HG03457 (cell line): ENCODE measurements around the gene PIGO.
A peak's percentile ranks its signal among the peaks of the same experiment; 100 is the strongest.

Experiments
- ATAC-seq: cut with Tn5 transposase; IDR thresholded peaks from one replicate; pipeline ENCODE4 v1.9.1; 2021; ENCODE audit warnings: moderate number of reproducible peaks; ENCODE audit not compliant: unreplicated experiment

PIGO gene

GRCh38 chr9:35072461-35073278 lies 23.7 kb downstream of the PIGO start, which contains the start of gene VCP:
VCP (minus strand) TSS chr9:35072625; CDS start chr9:35072353, 272 bp downstream.
- peak; percentile 64 for ATAC-seq

DNA sequence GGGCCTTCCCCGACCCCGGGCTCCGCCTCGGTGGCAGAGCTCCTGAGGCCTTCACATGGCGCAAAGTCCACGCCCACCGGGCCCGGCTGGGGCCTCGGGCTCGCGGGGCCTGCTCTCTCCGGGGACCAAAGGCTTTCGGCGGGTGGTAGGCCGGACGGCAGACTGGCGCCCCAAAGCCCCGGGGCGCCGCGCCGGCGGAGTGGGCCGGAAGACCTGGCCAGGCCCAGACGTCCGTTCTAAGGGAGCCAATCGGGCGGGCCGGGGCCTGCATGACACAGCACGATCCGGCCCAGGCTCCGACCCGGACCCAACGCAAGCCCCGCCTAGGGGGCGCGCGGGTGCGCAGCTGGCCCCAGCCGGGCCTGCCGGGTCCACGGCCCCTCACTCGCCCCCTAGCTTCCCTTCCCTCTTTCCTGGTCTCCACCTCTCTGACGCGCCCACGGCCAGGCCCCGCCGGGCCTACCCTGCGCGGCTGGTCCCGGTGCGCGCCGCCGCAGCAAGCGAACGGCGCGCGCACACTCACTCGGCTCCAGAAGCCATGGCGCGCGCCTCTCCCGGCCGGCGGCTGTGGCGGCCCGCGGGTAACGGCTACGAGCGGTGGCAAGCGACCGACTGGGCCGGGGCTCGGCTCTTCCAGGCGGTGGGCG lies 24.5 kb downstream of the PIGO start:
- peak; percentile 33 for ATAC-seq

DNA sequence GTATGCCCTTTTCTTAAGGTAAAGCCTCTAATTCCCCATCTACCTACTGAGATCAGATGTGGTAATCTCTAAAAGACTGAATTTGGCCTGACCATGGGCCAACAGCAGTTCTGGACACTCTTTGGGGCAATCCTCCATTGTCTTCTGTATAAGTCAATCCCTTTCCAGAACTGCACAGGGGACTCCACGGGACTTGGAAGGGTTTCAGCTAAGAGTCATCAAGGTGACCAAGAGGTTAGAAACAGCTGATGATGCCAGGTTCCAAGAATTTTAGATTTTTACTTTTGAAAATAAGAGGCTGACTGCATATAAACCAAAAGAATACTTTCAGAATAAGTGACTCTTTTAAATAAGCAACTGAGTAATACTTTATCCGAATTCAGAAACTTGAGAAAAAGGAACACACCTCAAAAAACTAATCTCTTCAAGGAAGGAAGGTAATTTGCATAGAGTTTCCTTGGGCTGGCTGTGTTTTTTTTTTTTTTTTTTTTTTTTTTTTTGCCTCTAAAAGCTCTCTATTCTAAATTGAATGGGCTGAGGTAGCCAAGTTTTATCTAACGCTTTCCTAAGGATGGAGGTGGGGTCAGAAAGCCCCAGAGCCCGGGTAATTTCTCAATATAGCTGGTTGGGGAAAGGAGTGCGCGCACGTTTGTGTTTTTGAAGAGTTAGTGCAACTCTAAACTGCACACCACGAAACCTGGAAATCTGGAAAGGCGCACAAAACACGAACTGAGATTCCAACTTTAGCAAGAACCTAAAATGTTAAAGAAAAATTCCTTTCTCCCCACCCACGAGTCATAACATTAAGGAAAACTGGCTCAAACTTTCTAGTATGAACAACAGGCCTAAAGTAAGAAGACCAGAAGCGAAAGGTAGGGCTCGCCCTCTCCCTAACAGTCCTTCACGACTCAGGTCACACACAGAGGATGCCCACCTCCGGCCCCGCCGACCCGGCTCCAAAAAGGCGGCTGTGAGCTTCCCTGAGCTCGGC lies 25.3 kb downstream of the PIGO start:
- ATAC-seq: no peak

GRCh38 chr9:35069020-35069419 lies 27.4 kb downstream of the PIGO start:
- no peak for ATAC-seq

- no peak for ATAC-seq
Measured at GRCh38 chr9:35067056-35067455, 29.3 kb downstream of the PIGO start.

- ATAC-seq: no peak
Measured at GRCh38 chr9:35060548-35061207, 35.7 kb downstream of the PIGO start.

GRCh38 chr9:35059438-35059837 lies 37.0 kb downstream of the PIGO start:
- ATAC-seq: no peak

DNA sequence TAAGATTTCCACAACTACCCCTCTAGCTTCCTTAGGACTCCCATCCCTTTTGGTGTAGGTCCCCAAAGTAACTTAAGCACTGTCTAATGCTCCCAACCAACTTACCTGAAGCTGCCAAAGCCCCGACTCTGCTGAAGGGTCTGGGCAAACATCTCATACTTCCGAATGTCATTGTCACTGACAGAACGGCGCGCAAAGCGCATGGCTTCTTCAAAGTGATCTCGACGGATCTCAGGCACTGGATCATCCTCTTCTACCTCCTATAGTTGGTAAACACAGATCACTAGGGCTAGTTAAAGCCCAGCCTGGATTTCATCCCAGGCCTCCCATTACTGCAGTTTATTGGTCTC lies 39.1 kb downstream of the PIGO start:
- ATAC-seq: no peak

DNA sequence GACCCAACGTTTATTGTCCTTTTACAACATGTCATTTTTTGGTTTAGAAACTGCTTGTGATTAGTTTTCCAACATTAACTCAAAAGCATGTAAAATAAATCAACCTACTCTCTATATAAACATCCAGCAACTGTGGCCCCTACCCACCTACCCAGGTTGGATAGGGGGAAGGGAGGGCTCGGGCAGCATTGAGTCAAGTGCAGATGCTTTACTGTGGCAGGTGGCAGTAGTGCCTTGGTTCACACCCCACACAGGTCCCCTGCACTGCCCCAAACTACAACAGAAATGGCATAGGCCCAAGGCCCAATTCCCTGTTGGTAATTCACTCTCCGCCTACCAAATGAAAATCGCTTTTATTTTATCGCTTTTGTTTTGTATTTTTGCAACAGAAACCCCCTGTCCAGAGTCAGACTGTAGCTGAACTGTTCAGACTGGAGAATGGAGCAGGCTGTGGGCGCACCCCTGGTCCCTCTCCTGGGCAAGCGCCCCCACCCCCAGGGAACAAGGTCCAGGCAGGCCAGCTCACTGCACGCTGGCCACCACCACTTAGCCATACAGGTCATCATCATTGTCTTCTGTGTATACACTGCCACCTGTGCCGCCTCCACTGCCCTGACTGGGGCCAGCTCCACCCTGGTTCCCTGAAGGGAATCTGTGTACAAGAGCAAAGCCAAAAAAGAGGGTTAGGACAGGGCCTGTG lies 39.7 kb downstream of the PIGO start:
- ATAC-seq: no peak

GRCh38 chr9:35054871-35055644 lies 41.3 kb downstream of the PIGO start:
- ATAC-seq: no peak

- ATAC-seq: no peak
Measured at GRCh38 chr9:35054185-35054835, 42.1 kb downstream of the PIGO start.

DNA sequence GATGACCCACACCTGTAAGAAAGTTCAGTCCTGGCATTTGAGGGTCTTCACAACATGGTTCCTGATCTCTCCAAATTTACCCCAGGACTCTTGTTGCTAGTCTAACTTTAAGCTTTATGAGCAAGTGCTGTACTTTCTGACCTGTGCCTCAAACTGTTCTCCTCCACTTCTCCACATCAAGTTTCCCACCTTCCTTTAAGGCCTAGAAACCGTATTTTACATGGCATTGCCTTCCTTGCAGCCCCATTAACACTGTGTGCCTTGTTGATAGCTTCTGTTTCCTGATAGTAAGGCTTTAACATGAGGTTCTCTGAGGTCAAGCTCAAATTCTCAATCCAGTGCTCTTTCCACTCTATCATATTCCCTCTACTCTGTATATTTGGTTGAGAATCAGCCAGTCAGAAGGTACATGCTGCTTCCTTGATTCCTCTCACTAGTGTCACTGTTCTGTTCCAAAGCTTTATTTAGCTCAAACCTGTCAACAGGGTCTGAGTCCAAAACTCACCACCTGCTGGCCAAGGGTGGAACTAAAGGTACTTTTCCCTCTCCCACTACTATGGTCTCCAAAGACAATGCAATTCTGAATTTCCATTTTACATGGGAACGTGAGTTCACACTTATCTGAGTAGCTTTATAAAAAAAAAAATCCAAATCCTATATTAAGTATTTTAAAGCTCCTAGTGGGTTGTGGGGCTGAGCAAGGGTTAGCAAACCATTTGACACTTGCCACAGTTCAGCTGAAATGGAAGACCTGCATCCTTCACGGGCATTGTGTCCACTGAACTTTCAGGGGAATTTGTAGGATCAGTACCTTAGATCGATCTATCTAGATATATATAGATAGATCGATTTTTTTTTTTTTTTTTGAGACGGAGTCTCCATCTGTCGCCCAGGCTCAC lies 45.1 kb downstream of the PIGO start:
- no peak for ATAC-seq

GRCh38 chr9:35048511-35048910 lies 47.9 kb downstream of the PIGO start:
- no peak for ATAC-seq

- no peak for ATAC-seq
Measured at GRCh38 chr9:35044071-35044470, 52.3 kb downstream of the PIGO start.

DNA sequence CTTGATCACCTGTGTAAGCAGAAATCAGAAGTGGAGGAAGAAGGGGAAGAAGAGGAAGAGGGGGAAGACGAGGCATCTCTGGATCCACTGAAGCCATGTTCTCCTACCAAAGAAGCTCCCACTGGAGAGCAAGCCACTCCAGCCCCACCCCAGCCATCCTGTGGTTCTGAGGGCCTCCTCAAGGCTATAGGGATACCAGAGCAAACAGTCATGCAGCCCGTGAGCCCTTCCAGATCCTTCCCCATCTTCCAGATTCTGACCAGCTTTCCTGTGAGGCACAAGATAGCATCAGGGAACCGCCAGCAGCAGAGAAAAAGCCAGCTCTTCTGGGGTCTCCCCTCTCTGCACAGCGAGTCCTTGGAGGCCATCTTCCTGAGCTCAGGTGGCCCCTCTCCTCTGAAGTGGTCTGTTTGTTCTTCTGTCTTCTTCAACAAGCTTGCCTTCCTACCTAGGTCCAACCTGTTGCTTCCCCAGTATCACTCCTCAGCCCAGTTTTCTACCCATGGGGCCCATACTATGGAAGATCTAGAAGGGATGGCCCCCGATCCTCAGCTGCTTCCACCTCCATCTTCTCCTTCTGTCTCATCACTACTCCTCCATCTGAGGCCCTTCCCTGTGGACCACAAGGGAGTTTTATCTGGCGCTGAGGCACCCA lies 53.4 kb downstream of the PIGO start:
- no peak for ATAC-seq

DNA sequence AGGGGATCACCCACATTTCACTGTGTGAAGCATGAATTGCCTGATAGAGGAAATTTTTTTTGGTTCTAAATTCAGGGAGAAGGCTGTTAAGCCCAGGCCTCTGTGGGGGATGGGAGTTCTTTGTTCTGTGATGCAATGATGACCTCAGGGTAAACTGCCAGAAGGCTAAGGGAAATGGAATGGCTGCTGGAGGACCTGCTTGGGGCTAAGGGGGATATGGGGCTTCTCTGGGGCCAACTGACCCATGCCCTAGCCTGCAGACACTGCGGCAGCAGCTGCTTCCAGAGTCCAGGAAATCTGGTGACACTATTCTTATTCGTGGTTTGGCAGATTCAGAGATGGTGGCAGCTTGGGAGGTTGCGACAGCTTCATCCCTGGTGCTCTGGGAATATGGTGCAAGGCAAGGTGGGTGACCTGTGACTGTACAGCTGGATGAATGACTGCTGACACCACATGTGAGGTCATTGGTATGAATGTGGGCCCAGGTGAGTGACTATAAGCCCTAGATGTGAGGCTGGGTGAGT lies 54.2 kb downstream of the PIGO start:
- ATAC-seq: no peak
